Gastroesophageal sphincter (tissue), 4 donors: ENCODE data around the gene DPP6. TPM values are rescaled to one million over a fixed set of nuclear protein-coding genes. Genes with fewer than 3 reads are reported as not detected.

Source experiments
- ATAC-seq: fragments of 150-250 bp; one replicate; pipeline ENCODE4 v1.9.1; 2016; ENCODE audit warnings: mild to moderate bottlenecking, moderate library complexity
- H3K27ac ChIP-seq, 4 donors: fragments of 200-600 bp; sonication (generic) in 3 of 4; 1 replicate in 3 of 4; 2 replicates in 1 of 4; pipeline ENCODE4 v1.5.1; 2016 to 2019
- H3K27me3 ChIP-seq: fragments of 200-600 bp; sonication (generic); one replicate; pipeline ENCODE4 v1.5.1; 2019
- H3K36me3 ChIP-seq, 2 donors: fragments of 200-600 bp; sonication (generic); one replicate each; pipeline ENCODE4 v1.5.1; 2019; ENCODE audit warnings: control low read depth in 1 of 2
- H3K4me1 ChIP-seq, 3 donors: fragments of 200-600 bp; sonication (generic); 1 replicate in 2 of 3; 2 replicates in 1 of 3; pipeline ENCODE4 v1.5.1; 2016 to 2019; ENCODE audit warnings: control low read depth in 2 of 3
- H3K4me3 ChIP-seq, 2 donors: fragments of 200-600 bp; sonication (generic); one replicate each; pipeline ENCODE4 v1.5.1; 2019; ENCODE audit warnings: mild to moderate bottlenecking in 1 of 2, moderate library complexity in 1 of 2
- H3K9me3 ChIP-seq, 3 donors: fragments of 200-600 bp; sonication (generic); one replicate each; pipeline ENCODE4 v1.5.1; 2017 to 2019; ENCODE audit warnings: control low read depth in 2 of 3
- EP300 ChIP-seq: sonication (generic); formaldehyde crosslinking; IDR thresholded peaks from one replicate; pipeline ENCODE4 v1.6.1; 2017; ENCODE audit warnings: antibody characterized with exemption, mild to moderate bottlenecking
- POLR2A ChIP-seq, 2 donors: fragments of 450-650 bp; IDR thresholded peaks; one replicate each; pipeline ENCODE4 v1.6.1; 2017; ENCODE audit warnings: antibody characterized with exemption in 2 of 2, mild to moderate bottlenecking in 2 of 2, moderate library complexity in 1 of 2
- POLR2AphosphoS5 ChIP-seq: sonication (generic); formaldehyde crosslinking; IDR thresholded peaks from one replicate; pipeline ENCODE4 v1.6.1; 2017; ENCODE audit warnings: antibody characterized with exemption
- WGBS, 2 donors: methylation state at CpG; one replicate each; pipeline ENCODE4 v1.1.5; 2018; ENCODE audit warnings: low coverage in 1 of 2; 5-methylcytosine and 5-hydroxymethylcytosine counted together
- total RNA-seq, 4 donors: library from RNA; depleted of rRNA; stranded (reverse); fragments of >200 nt; gene quantifications; one replicate each; pipeline ENCODE4 v1.1.0, GENCODE V29; 2016
- TF ChIP-seq, protein P1 (sequence below), 4 experiments: fragments of 200-600 bp in 2 of 4; fragments of 450-650 bp in 2 of 4; sonication (generic) in 1 of 4; IDR thresholded peaks; one replicate each; pipeline ENCODE4 v1.5.1; 2017 to 2019; ENCODE audit warnings: antibody characterized with exemption in 4 of 4, mild to moderate bottlenecking in 2 of 4, moderate library complexity in 2 of 4

DPP6 gene
- total RNA-seq, 4 donors from 2014 or later = 14.3 to 40.0 (median 23.1) TPM

DNA sequence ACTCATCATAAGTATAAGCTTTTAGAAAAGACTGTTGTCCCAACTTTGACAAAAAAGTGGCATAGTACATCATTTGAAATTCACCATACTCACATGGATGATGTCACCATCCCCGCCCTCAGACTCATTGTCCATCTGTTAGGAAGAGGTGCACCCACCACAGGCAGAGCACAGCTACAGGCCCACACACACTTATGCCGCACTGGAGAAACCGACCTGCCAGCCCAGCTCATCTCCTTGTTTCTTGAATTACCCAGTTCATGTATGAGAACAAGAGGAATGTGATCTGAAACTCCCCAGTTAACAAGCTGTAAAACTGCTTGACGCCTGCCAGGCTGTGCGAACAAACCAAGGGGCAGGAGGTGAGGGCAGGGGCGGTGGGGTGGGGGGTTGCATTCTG lies 312.0 kb downstream of the DPP6 start:
- Histone ChIP-seq H3K9me3 (no peaks in the 10 kb centered on the region), H3K4me1 (no peaks in the 10 kb centered on the region), H3K27me3 (no peaks in the 10 kb centered on the region), H3K27ac (no peak overlapping the region), H3K4me3 (no peak overlapping the region), H3K36me3 (no peaks in the 10 kb centered on the region)
- TF ChIP-seq EP300 (no peak), POLR2AphosphoS5 (no peak), POLR2A (IDR thresholded peaks at IDR 0.05) (no peak)
- TF ChIP-seq, protein P1, sequence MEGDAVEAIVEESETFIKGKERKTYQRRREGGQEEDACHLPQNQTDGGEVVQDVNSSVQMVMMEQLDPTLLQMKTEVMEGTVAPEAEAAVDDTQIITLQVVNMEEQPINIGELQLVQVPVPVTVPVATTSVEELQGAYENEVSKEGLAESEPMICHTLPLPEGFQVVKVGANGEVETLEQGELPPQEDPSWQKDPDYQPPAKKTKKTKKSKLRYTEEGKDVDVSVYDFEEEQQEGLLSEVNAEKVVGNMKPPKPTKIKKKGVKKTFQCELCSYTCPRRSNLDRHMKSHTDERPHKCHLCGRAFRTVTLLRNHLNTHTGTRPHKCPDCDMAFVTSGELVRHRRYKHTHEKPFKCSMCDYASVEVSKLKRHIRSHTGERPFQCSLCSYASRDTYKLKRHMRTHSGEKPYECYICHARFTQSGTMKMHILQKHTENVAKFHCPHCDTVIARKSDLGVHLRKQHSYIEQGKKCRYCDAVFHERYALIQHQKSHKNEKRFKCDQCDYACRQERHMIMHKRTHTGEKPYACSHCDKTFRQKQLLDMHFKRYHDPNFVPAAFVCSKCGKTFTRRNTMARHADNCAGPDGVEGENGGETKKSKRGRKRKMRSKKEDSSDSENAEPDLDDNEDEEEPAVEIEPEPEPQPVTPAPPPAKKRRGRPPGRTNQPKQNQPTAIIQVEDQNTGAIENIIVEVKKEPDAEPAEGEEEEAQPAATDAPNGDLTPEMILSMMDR (IDR thresholded peaks at IDR 0.05) = no peak
- 92% methylated on average over 3 of the region's 6 CpGs; no CpG with 5 or more reads in 1 of the 2 donors for WGBS, 2 donors
- ATAC-seq = no peak

DNA sequence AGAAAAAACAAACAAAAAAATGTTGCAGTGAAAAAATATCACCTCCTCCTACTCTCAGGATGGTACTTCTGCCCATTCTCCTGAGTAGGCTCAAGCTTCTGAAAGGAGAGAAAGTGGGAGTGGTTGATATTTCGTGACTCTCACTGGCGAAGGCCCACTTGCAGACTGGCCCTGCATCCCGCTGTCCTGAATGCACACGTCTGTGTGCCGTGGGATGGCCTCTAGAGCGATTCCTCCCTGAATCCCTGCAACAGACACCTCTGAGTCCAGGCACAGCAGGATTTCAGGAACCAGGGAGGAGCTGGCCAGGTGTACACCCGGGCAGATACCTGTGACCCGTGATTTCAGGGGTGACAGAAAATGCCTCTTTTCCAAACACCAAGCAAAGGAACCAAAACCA lies 319.2 kb downstream of the DPP6 start:
- WGBS, 2 donors = 40 to 50% methylated on average over 2 to 5 of the region's 8 CpGs
- Histone ChIP-seq H3K27ac (no peak overlapping the region), H3K36me3 (no peaks in the 10 kb centered on the region), H3K4me3 (no peak overlapping the region), H3K9me3 (no peaks in the 10 kb centered on the region), H3K4me1 (no peaks in the 10 kb centered on the region), H3K27me3 (no peaks in the 10 kb centered on the region)
- no peak for TF ChIP-seq POLR2A (IDR thresholded peaks at IDR 0.05)
- TF ChIP-seq EP300 = no peak
- TF ChIP-seq, protein P1 (IDR thresholded peaks at IDR 0.05) = no peak
- no peak for TF ChIP-seq POLR2AphosphoS5
- ATAC-seq = no peak

DNA sequence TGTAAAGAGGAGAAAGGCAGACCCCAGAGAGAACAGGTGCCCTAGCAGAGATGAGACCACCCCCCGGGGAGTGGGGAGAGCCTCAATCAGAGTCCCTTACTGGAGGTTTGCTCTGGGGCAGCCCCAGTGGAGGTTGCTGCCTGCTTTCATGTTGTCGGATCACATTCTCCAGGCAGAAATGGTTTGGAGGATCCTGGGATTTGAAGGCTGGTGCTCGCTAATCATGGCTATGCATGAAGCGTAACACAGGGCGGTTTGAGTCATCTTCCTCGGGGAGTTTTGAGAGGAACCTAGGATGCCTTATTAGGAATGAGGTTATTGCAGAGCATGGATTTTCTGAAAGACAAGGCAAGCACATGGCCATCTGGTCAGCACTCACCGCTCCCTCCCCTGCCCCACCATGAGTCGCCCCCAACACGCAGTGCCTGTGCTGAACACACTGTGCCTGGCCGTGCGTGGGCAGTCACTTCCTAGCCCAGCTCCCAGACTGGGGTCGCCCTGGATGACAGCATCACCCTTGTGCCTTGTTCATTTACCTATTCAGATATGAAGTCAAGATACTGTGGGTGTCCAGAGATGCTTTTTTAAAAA lies 319.9 kb downstream of the DPP6 start:
- no peaks in the 10 kb centered on the region for H3K4me1 ChIP-seq
- H3K36me3 ChIP-seq = no peaks in the 10 kb centered on the region
- TF ChIP-seq POLR2AphosphoS5 (no peak), POLR2A (IDR thresholded peaks at IDR 0.05) (no peak), EP300 (no peak)
- TF ChIP-seq, protein P1 (IDR thresholded peaks at IDR 0.05) = no peak
- H3K27ac ChIP-seq = no peak overlapping the region
- H3K9me3 ChIP-seq = no peaks in the 10 kb centered on the region
- ATAC-seq = no peak
- no peak overlapping the region for H3K4me3 ChIP-seq
- no peaks in the 10 kb centered on the region for H3K27me3 ChIP-seq
- 70 to 90% methylated on average over 1 to 6 of the region's 12 CpGs for WGBS, 2 donors

DNA sequence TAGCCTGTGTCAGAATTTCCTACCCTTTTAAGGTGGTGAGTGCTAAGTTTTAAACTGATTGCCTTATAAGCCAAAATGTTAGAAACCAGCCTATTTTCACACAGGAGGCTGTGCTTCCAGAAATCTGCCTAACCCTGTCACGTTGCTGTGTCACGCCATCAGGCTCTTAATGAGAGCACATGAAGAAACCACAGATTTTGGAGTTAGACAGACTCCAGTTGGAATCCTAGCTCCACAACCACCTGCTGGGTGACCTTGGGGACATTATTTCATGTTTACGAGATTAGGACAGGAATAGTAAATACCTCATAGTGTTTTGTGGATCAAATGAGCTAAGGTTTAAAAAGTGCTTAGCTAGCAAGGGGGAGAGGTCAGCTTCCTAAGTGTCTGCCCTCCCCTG lies 321.8 kb downstream of the DPP6 start:
- Histone ChIP-seq H3K9me3 (no peaks in the 10 kb centered on the region), H3K27ac (no peak overlapping the region), H3K36me3 (no peaks in the 10 kb centered on the region), H3K27me3 (no peaks in the 10 kb centered on the region), H3K4me1 (no peaks in the 10 kb centered on the region), H3K4me3 (no peak overlapping the region)
- ATAC-seq = no peak
- TF ChIP-seq POLR2A (IDR thresholded peaks at IDR 0.05) = no peak
- TF ChIP-seq, protein P1 (IDR thresholded peaks at IDR 0.05) = no peak
- no peak for TF ChIP-seq EP300
- no peak for TF ChIP-seq POLR2AphosphoS5
- 52 to 96% methylated on average over 3 of the region's 3 CpGs for WGBS, 2 donors

DNA sequence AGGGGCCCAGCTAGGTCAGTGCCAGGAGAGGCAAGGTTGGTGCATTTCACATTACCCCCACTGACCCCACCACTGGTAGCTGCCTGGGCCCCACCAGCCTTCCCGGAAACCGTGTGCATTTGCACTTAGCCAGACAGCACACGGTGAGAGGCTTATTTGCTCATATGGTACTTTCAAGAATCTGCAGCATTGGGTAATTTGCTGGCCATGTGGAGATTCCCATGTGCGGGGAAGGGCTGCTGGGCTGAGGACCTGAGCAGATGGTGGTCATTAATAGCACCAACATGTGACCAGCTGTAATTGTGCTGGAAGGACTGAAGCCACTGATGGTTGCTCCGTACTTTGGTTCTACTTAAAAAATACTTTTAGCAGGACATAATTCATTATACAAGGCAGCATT lies 323.8 kb downstream of the DPP6 start:
- Histone ChIP-seq H3K4me1 (no peaks in the 10 kb centered on the region), H3K36me3 (no peaks in the 10 kb centered on the region), H3K27ac (no peak overlapping the region), H3K4me3 (no peak overlapping the region), H3K9me3 (no peaks in the 10 kb centered on the region), H3K27me3 (no peaks in the 10 kb centered on the region)
- TF ChIP-seq, protein P1 (IDR thresholded peaks at IDR 0.05) = no peak
- no peak for TF ChIP-seq POLR2A (IDR thresholded peaks at IDR 0.05)
- TF ChIP-seq POLR2AphosphoS5 = no peak
- TF ChIP-seq EP300 = no peak
- WGBS, 2 donors = 60 to 100% methylated on average over 1 of the region's 5 CpGs
- no peak for ATAC-seq
